Measurements from ENCODE around the gene ADISSP.

ADISSP gene

GRCh38 chr20:3767427-3768341, at the start of gene ADISSP:
ADISSP (minus strand) TSS chr20:3767753; CDS start chr20:3760100, 7,653 bp downstream.
- peak; percentile 96 for DNase-seq
- Mint-ChIP-seq H3K9me3 (no peaks in the 10 kb centered on the region), H3K27ac (peak within 1 kb of the TSS; percentile 94), H3K27me3 (no peaks in the 10 kb centered on the region), H3K36me3 (ENCODE audit: low read depth) (peaks cover 6% of the 10 kb centered on the region), H3K4me1 (ENCODE audit: low read depth) (peaks cover 31% of the 10 kb centered on the region), H3K4me3 (peak within 1 kb of the TSS; percentile 85)

DNA sequence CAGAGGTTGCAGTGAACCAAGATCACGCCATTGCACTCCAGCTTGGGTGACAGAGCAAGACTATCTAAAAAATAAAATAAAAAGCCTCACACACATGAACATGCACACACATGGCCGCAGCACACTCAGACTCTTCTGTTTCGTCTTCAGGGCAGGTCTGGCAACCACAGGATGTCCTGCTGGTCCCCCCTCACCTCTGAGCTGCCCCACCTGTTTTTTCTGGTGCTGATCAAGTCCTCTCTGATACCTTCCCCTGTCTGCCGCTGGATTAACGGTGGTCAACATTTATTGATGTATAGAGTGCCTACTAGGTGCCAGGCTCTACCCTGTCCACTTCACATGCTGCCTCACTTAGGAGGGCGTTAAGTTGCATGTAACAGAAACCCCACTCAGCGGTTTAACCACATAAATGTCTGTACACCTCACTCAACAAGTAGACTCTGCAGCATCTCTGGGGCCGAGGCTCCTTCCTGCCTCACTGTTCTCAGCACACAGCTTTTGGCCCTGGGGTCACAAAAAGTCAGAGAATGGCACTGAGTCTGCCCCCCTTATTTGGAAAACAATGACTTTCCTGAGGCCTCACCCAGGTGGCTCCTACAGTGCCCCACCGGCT, 48.3 kb upstream of the ADISSP start:
- H3K27ac Mint-ChIP-seq, result peak overlapping the region; percentile 88
- H3K9me3 Mint-ChIP-seq, result no peaks in the 10 kb centered on the region
- peaks cover 4% of the 10 kb centered on the region for H3K36me3 Mint-ChIP-seq (ENCODE audit: low read depth)
- H3K4me1 Mint-ChIP-seq (ENCODE audit: low read depth), result peaks cover 78% of the 10 kb centered on the region
- H3K4me3 Mint-ChIP-seq, result no peak overlapping the region
- peak; percentile 54 for DNase-seq
- no peaks in the 10 kb centered on the region for H3K27me3 Mint-ChIP-seq

GRCh38 chr20:3814928-3815495, 47.5 kb upstream of the ADISSP start:
- peaks cover 85% of the 10 kb centered on the region for H3K4me1 Mint-ChIP-seq (ENCODE audit: low read depth)
- no peaks in the 10 kb centered on the region for H3K9me3 Mint-ChIP-seq
- H3K4me3 Mint-ChIP-seq, result no peak overlapping the region
- no peaks in the 10 kb centered on the region for H3K27me3 Mint-ChIP-seq
- H3K36me3 Mint-ChIP-seq (ENCODE audit: low read depth), result peaks cover 1% of the 10 kb centered on the region
- peak overlapping the region; percentile 88 for H3K27ac Mint-ChIP-seq
- no peak for DNase-seq

DNA sequence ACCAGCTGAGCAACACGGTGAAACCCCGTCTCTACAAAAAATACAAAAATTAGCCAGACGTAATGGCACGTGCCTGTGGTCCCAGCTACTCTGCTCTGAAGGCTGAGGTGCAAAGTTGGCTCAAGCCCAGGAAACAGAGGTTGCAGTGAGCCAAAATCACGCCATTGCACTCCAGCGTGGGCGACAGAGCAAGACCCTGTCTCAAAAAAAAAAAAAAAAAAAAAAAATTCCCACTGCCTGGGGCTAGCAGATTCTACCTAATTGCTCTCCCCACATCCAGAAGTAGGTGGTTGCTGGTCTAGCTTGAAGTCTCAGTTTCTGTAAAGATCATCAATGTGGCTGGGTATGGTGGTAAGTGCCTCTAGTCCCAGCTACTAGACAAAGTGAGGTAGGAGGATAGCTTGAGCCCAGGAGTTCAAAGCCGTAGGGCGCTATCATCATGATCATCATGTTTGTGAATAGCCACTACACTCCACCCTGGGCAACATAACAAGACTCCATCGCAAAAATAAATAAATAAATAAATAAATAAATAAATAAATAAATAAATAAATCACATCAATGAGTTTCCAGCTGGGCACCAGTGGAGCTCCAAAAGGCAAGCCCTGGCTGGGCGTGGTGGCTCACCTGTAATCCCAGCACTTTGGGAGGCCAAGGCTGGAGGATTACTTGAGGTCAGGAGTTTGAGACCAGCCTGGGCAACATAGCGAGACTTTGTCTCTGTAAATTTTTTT, 46.5 kb upstream of the ADISSP start:
- H3K27ac Mint-ChIP-seq, result peak overlapping the region; percentile 81
- peak overlapping the region; percentile 15 for H3K4me3 Mint-ChIP-seq
- peak; percentile 45 for DNase-seq
- peaks cover 1% of the 10 kb centered on the region for H3K36me3 Mint-ChIP-seq (ENCODE audit: low read depth)
- peaks cover 77% of the 10 kb centered on the region for H3K4me1 Mint-ChIP-seq (ENCODE audit: low read depth)
- no peaks in the 10 kb centered on the region for H3K9me3 Mint-ChIP-seq
- H3K27me3 Mint-ChIP-seq, result no peaks in the 10 kb centered on the region

DNA sequence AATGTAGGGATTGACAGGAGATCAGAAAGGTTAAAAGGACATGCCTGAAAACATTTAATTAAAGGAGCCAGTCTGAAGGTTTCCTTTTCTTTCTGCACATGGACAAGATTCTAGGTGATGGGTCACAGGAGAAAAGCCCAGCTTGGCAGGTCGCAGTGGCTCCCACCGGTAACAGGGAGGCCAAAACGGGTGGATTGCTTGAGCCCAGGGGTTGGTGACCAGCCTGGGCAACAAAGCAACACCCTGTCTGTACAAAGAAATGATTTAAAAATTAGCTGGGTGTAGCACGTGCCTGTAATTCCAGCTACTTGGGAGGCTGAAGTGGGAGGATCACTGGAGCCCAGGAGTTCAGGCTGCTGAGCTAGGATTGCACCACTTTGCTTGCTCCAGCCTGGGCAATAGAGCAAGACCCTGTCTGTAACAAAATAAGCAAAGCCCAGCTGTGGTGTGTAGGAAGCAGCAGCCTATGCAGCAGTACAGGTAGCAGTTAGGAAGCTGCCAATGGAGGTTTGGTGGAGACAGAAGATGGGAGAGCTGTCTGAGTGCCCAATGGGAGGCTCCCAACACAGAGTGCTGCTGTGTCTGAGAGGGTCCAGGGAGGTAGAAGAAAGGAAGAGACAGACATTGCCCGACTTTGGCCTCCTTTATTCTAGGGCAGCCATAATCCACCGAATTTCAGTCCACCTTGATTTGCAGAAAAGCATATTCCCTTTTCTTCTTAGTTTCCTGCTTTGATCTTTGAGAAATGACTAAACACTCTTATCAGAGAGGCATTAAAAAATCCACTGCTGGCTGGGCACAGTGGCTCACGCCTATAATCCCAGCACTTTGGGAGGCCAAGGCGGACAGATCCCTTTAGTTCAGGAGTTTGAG, 45.7 kb upstream of the ADISSP start:
- Mint-ChIP-seq H3K9me3 (no peaks in the 10 kb centered on the region), H3K4me1 (ENCODE audit: low read depth) (peaks cover 74% of the 10 kb centered on the region), H3K4me3 (peak overlapping the region; percentile 15), H3K36me3 (ENCODE audit: low read depth) (peaks cover 1% of the 10 kb centered on the region), H3K27ac (peak overlapping the region; percentile 81), H3K27me3 (no peaks in the 10 kb centered on the region)
- DNase-seq, result no peak

GRCh38 chr20:3812259-3812681, 44.7 kb upstream of the ADISSP start:
- no peaks in the 10 kb centered on the region for H3K27me3 Mint-ChIP-seq
- peak overlapping the region; percentile 72 for H3K4me3 Mint-ChIP-seq
- H3K9me3 Mint-ChIP-seq, result no peaks in the 10 kb centered on the region
- DNase-seq, result no peak
- H3K36me3 Mint-ChIP-seq (ENCODE audit: low read depth), result peaks cover 2% of the 10 kb centered on the region
- peak overlapping the region; percentile 96 for H3K27ac Mint-ChIP-seq
- peaks cover 77% of the 10 kb centered on the region for H3K4me1 Mint-ChIP-seq (ENCODE audit: low read depth)

GRCh38 chr20:3811467-3812258, 44.1 kb upstream of the ADISSP start:
- Mint-ChIP-seq H3K4me1 (ENCODE audit: low read depth) (peaks cover 80% of the 10 kb centered on the region), H3K9me3 (no peaks in the 10 kb centered on the region), H3K4me3 (peak overlapping the region; percentile 72), H3K27ac (peak overlapping the region; percentile 96), H3K27me3 (no peaks in the 10 kb centered on the region), H3K36me3 (ENCODE audit: low read depth) (peaks cover 8% of the 10 kb centered on the region)
- DNase-seq, result peak; percentile 93

GRCh38 chr20:3808544-3808943, 41.0 kb upstream of the ADISSP start:
- no peaks in the 10 kb centered on the region for H3K27me3 Mint-ChIP-seq
- peaks cover 73% of the 10 kb centered on the region for H3K4me1 Mint-ChIP-seq (ENCODE audit: low read depth)
- no peaks in the 10 kb centered on the region for H3K9me3 Mint-ChIP-seq
- H3K4me3 Mint-ChIP-seq, result no peak overlapping the region
- peaks cover 37% of the 10 kb centered on the region for H3K36me3 Mint-ChIP-seq (ENCODE audit: low read depth)
- DNase-seq, result no peak
- H3K27ac Mint-ChIP-seq, result no peak overlapping the region

- no peak overlapping the region for H3K4me3 Mint-ChIP-seq
- H3K36me3 Mint-ChIP-seq (ENCODE audit: low read depth), result peaks cover 73% of the 10 kb centered on the region
- H3K27me3 Mint-ChIP-seq, result no peaks in the 10 kb centered on the region
- no peaks in the 10 kb centered on the region for H3K9me3 Mint-ChIP-seq
- no peak for DNase-seq
- peak overlapping the region; percentile 51 for H3K27ac Mint-ChIP-seq
- peaks cover 69% of the 10 kb centered on the region for H3K4me1 Mint-ChIP-seq (ENCODE audit: low read depth)
Observed at GRCh38 chr20:3804781-3805180, 37.2 kb upstream of the ADISSP start.

GRCh38 chr20:3804254-3804751, 36.8 kb upstream of the ADISSP start:
- H3K9me3 Mint-ChIP-seq, result no peaks in the 10 kb centered on the region
- H3K4me1 Mint-ChIP-seq (ENCODE audit: low read depth), result peaks cover 73% of the 10 kb centered on the region
- H3K36me3 Mint-ChIP-seq (ENCODE audit: low read depth), result peaks cover 77% of the 10 kb centered on the region
- no peak overlapping the region for H3K4me3 Mint-ChIP-seq
- no peak for DNase-seq
- H3K27ac Mint-ChIP-seq, result peak overlapping the region; percentile 79
- no peaks in the 10 kb centered on the region for H3K27me3 Mint-ChIP-seq

DNA sequence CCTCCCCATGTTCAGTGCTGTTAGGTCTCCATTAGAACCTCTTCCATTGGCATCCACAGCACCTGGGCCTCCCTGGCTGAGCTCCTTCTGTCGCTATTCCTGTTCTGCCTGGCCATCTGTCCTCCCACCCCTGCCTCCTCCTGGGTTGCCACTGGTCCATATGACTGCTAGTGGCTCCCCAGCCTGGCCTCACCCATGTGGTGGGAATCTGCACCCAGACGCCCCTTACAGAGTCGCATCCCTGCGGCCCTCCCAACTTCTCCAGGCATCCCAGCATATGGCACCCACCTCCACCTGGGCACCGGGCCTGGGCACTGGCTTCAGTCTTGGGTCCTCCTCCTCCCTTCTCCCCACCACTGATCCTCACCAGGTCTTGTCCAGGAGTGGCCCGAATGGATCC, 36.3 kb upstream of the ADISSP start:
- H3K27ac Mint-ChIP-seq, result peak overlapping the region; percentile 79
- H3K4me1 Mint-ChIP-seq (ENCODE audit: low read depth), result peaks cover 78% of the 10 kb centered on the region
- no peaks in the 10 kb centered on the region for H3K9me3 Mint-ChIP-seq
- H3K36me3 Mint-ChIP-seq (ENCODE audit: low read depth), result peaks cover 80% of the 10 kb centered on the region
- no peaks in the 10 kb centered on the region for H3K27me3 Mint-ChIP-seq
- no peak for DNase-seq
- H3K4me3 Mint-ChIP-seq, result no peak overlapping the region

GRCh38 chr20:3803289-3803688, 35.7 kb upstream of the ADISSP start:
- Mint-ChIP-seq H3K4me3 (no peak overlapping the region), H3K27ac (peak overlapping the region; percentile 79), H3K9me3 (no peaks in the 10 kb centered on the region), H3K4me1 (ENCODE audit: low read depth) (peaks cover 81% of the 10 kb centered on the region), H3K27me3 (no peaks in the 10 kb centered on the region), H3K36me3 (ENCODE audit: low read depth) (peaks cover 86% of the 10 kb centered on the region)
- DNase-seq, result no peak

All from activated T-cell treated with anti-CD3 and anti-CD28 coated beads, Interleukin-2, amount 50 U/mL, for 24 hours (primary cell).